ENCODE measurements around the gene TENM3. TPM values are rescaled to one million over a fixed set of nuclear protein-coding genes. Genes with fewer than 3 reads are reported as not detected.

TENM3 gene
- total RNA-seq, 2 donors from 2014 or later: 39.5 to 51.9 TPM

GRCh38 chr4:182337366-182337765, 94.2 kb downstream of the TENM3 start:
- no peak for TF ChIP-seq CTCF (conservative IDR thresholded peaks at IDR 0.05)
- Histone ChIP-seq H3K36me3 (ENCODE audit: control insufficient read depth, insufficient read depth, low read length) (no peaks in the 10 kb centered on the region), H3K4me1 (ENCODE audit: control insufficient read depth, insufficient read depth, low read length) (no peaks in the 10 kb centered on the region), H3K4me3 (ENCODE audit: low read length) (no peak overlapping the region), H3K27ac (ENCODE audit: low read depth, low read length) (no peak overlapping the region), H3K27me3 (ENCODE audit: control insufficient read depth, insufficient read depth, low read length, poor library complexity, severe bottlenecking) (peaks cover 6% of the 10 kb centered on the region), H3K9me3 (ENCODE audit: control insufficient read depth, low read length) (peaks cover 5% of the 10 kb centered on the region), H3K9ac (ENCODE audit: extremely low read depth, low read length, poor library complexity, severe bottlenecking) (no peak overlapping the region)
- Mint-ChIP-seq H3K27ac (no peak overlapping the region), H3K36me3 (ENCODE audit: low read depth) (no peaks in the 10 kb centered on the region), H3K4me1 (peaks cover 15% of the 10 kb centered on the region), H3K4me3 (no peak overlapping the region), H3K27me3 (ENCODE audit: insufficient read depth) (peaks cover 14% of the 10 kb centered on the region), H3K9me3 (peaks cover 4% of the 10 kb centered on the region)
- 93 to 100% methylated on average over 1 of the region's 1 CpG for WGBS, 2 experiments (ENCODE audit: insufficient coverage in 1 of 2, insufficient read length in 1 of 2)
- DNase-seq: no peak

GRCh38 chr4:182338063-182338462, 94.9 kb downstream of the TENM3 start:
- 100% methylated on average over 1 to 3 of the region's 3 CpGs for WGBS, 2 experiments (ENCODE audit: insufficient coverage in 1 of 2, insufficient read length in 1 of 2)
- no peak overlapping the region for H3K27ac Mint-ChIP-seq
- no peaks in the 10 kb centered on the region for H3K36me3 Mint-ChIP-seq (ENCODE audit: low read depth)

DNA sequence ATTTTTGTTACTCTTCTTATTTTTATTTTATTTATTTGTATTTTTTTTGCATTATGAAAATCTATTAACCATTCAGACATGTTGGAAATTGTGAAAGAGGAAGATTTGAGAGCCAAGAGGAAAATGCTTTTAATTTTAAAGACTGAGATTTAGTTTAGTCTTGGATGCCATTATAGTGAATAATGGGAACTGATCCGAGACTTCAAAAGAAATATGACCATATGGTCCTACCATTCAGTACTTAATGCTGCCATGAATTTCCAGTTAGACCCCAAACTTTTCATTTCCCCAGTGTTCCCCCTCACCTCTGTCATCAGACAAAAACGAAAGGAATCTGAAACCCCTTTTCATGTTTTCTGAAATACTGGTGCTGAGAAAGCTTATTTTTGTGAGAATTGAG, 95.5 kb downstream of the TENM3 start:
- Mint-ChIP-seq H3K36me3 (ENCODE audit: low read depth) (no peaks in the 10 kb centered on the region), H3K27ac (no peak overlapping the region), H3K27me3 (ENCODE audit: insufficient read depth) (peaks cover 14% of the 10 kb centered on the region), H3K4me1 (peaks cover 21% of the 10 kb centered on the region), H3K4me3 (no peak overlapping the region), H3K9me3 (peaks cover 4% of the 10 kb centered on the region)
- Histone ChIP-seq H3K9ac (ENCODE audit: extremely low read depth, low read length, poor library complexity, severe bottlenecking) (no peak overlapping the region), H3K36me3 (ENCODE audit: control insufficient read depth, insufficient read depth, low read length) (no peaks in the 10 kb centered on the region), H3K27me3 (ENCODE audit: control insufficient read depth, insufficient read depth, low read length, poor library complexity, severe bottlenecking) (peaks cover 6% of the 10 kb centered on the region), H3K27ac (ENCODE audit: low read depth, low read length) (no peak overlapping the region), H3K4me1 (ENCODE audit: control insufficient read depth, insufficient read depth, low read length) (no peaks in the 10 kb centered on the region), H3K9me3 (ENCODE audit: control insufficient read depth, low read length) (peaks cover 5% of the 10 kb centered on the region), H3K4me3 (ENCODE audit: low read length) (no peak overlapping the region)
- no peak for DNase-seq
- no peak for TF ChIP-seq CTCF (conservative IDR thresholded peaks at IDR 0.05)
- WGBS, 2 experiments (ENCODE audit: insufficient coverage in 1 of 2, insufficient read length in 1 of 2): 76% methylated on average over 2 of the region's 2 CpGs; no CpG with 5 or more reads in 1 of the 2 experiments

More at GRCh38 chr4:182338063-182338462, 94.9 kb downstream of the TENM3 start:
- H3K4me1 Mint-ChIP-seq: peaks cover 15% of the 10 kb centered on the region
- peaks cover 4% of the 10 kb centered on the region for H3K9me3 Mint-ChIP-seq
- H3K27me3 Mint-ChIP-seq (ENCODE audit: insufficient read depth): peaks cover 14% of the 10 kb centered on the region
- no peak overlapping the region for H3K4me3 Mint-ChIP-seq
- H3K36me3 ChIP-seq (ENCODE audit: control insufficient read depth, insufficient read depth, low read length): no peaks in the 10 kb centered on the region
- H3K4me1 ChIP-seq (ENCODE audit: control insufficient read depth, insufficient read depth, low read length): no peaks in the 10 kb centered on the region
- no peak overlapping the region for H3K9ac ChIP-seq (ENCODE audit: extremely low read depth, low read length, poor library complexity, severe bottlenecking)
- H3K27me3 ChIP-seq (ENCODE audit: control insufficient read depth, insufficient read depth, low read length, poor library complexity, severe bottlenecking): peaks cover 6% of the 10 kb centered on the region
- H3K4me3 ChIP-seq (ENCODE audit: low read length): no peak overlapping the region
- no peak for TF ChIP-seq CTCF (conservative IDR thresholded peaks at IDR 0.05)
- no peak for DNase-seq
- H3K9me3 ChIP-seq (ENCODE audit: control insufficient read depth, low read length): peaks cover 5% of the 10 kb centered on the region
- no peak overlapping the region for H3K27ac ChIP-seq (ENCODE audit: low read depth, low read length)

Data from endodermal cell (in vitro differentiated cells).